Endothelial cell of umbilical vein (primary cell): ENCODE data around the gene DUSP22. TPM values are rescaled to one million over a fixed set of nuclear protein-coding genes. Genes with fewer than 3 reads are reported as not detected.

Experiments used
- BruUV-seq: library from RNA; stranded (reverse); fragments of 400-500 nt; replicated peaks from 2 replicates; lab custom pipeline; 2021; lab: Mats Ljungman, UMichigan
- CTCF ChIA-PET: fragments of 300-600, 350-600 bp; sonication (Branson Sonifier 250); formaldehyde crosslinking; loops from one replicate; lab custom pipeline; 2021; ENCODE audit warnings: antibody characterized with exemption, inconsistent platforms; lab: Charles Lee
- POLR2A ChIA-PET: fragments of 300-600, 350-600 bp; sonication (Branson Sonifier 250); formaldehyde crosslinking; loops from one replicate; lab custom pipeline; 2021; ENCODE audit warnings: antibody characterized with exemption, inconsistent platforms; lab: Charles Lee
- DNase-seq: peaks from one replicate; pipeline ENCODE4 v3.0.0-alpha.2; 2011; ENCODE audit warnings: low read depth, low spot score
- FAIRE-seq: peaks from 2 replicates; lab custom pipeline; 2011; peaks lifted over from hg19 to GRCh38; lab: Jason Lieb, UNC
- H2AFZ ChIP-seq: 2 replicates; pipeline ENCODE4 v1.6.0; 2012; ENCODE audit warnings: low read depth, low read length, control low read depth, inconsistent platforms
- H3K27ac ChIP-seq: 2 replicates; pipeline ENCODE4 v1.5.1; 2011; ENCODE audit warnings: low read depth, mild to moderate bottlenecking, control low read depth, low read length, moderate library complexity; ENCODE audit not compliant: insufficient read depth
- H3K27me3 ChIP-seq, 2 experiments: 2 replicates each; pipeline versions ENCODE4 v1.6.0 to v1.6.1; 2011; ENCODE audit warnings: low read length in 2 of 2, mixed read lengths in 1 of 2; ENCODE audit not compliant: control insufficient read depth in 2 of 2, insufficient read depth in 2 of 2
- H3K36me3 ChIP-seq, 2 experiments: 2 replicates in 1 of 2; 3 replicates in 1 of 2; pipeline ENCODE4 v1.5.1; 2011; ENCODE audit warnings: low read length in 2 of 2, mild to moderate bottlenecking in 1 of 2, moderate library complexity in 1 of 2; ENCODE audit not compliant: control insufficient read depth in 2 of 2, insufficient read depth in 2 of 2; ENCODE audit errors: extremely low read depth in 1 of 2
- H3K4me1 ChIP-seq: 3 replicates; pipeline ENCODE4 v1.5.1; 2011; ENCODE audit warnings: mild to moderate bottlenecking, low read length; ENCODE audit not compliant: control insufficient read depth, insufficient read depth; ENCODE audit errors: extremely low read depth
- H3K4me2 ChIP-seq: 2 replicates; pipeline ENCODE4 v1.6.1; 2011; ENCODE audit warnings: low read length, control low read depth, mixed read lengths; ENCODE audit not compliant: insufficient read depth
- H3K4me3 ChIP-seq, 3 experiments: fragments of 200-600 bp in 1 of 3; sonication (generic), shearing (Covaris generic) in 1 of 3; replicated peaks in 1 of 3; 2 replicates each; pipeline ENCODE4 v1.5.1; 2011 to 2016; ENCODE audit warnings: control low read depth in 3 of 3, low read length in 3 of 3, mild to moderate bottlenecking in 2 of 3, inconsistent platforms in 1 of 3, low read depth in 1 of 3, moderate library complexity in 1 of 3; ENCODE audit not compliant: insufficient read depth in 1 of 3
- H3K79me2 ChIP-seq: 2 replicates; pipeline ENCODE4 v1.6.0; 2012; ENCODE audit warnings: low read length, inconsistent platforms; ENCODE audit not compliant: control insufficient read depth, insufficient read depth
- H3K9ac ChIP-seq: replicated peaks from 2 replicates; pipeline ENCODE3; 2011; ENCODE audit warnings: low read length, control low read depth; ENCODE audit not compliant: insufficient read depth; ENCODE audit errors: extremely low read depth
- H3K9me1 ChIP-seq: replicated peaks from 3 replicates; pipeline ENCODE4 v1.6.0; 2011; ENCODE audit warnings: mild to moderate bottlenecking, low read length; ENCODE audit not compliant: control insufficient read depth, insufficient read depth; ENCODE audit errors: extremely low read depth
- H3K9me3 ChIP-seq: replicated peaks from 2 replicates; pipeline ENCODE4 v1.5.1; 2012; ENCODE audit warnings: low read length, inconsistent platforms; ENCODE audit not compliant: control insufficient read depth, insufficient read depth
- H4K20me1 ChIP-seq: replicated peaks from 2 replicates; pipeline ENCODE3; 2011; ENCODE audit warnings: mild to moderate bottlenecking, low read length; ENCODE audit not compliant: control insufficient read depth, insufficient read depth; ENCODE audit errors: extremely low read depth
- EZH2 ChIP-seq: IDR thresholded peaks from 2 replicates; pipeline ENCODE4 v1.6.1; 2012; ENCODE audit warnings: borderline replicate concordance, low read depth, mild to moderate bottlenecking, moderate library complexity, low read length, inconsistent platforms; ENCODE audit not compliant: severe bottlenecking
- FOS ChIP-seq: IDR thresholded peaks from 2 replicates; pipeline ENCODE4 v1.6.1; 2011; ENCODE audit warnings: mild to moderate bottlenecking, low read length, moderate library complexity, borderline replicate concordance; ENCODE audit not compliant: insufficient read depth
- GATA2 ChIP-seq: IDR thresholded peaks from 2 replicates; pipeline ENCODE4 v1.7.0; 2011; ENCODE audit warnings: low read depth, mild to moderate bottlenecking, moderate library complexity, mixed read lengths, low read length; ENCODE audit not compliant: insufficient read length, insufficient read depth
- MAX ChIP-seq: IDR thresholded peaks from 2 replicates; pipeline ENCODE4 v1.6.1; 2011; ENCODE audit not compliant: insufficient read depth, insufficient read length
- MYC ChIP-seq: IDR thresholded peaks from one replicate; pipeline ENCODE4 v1.6.1; 2011; ENCODE audit warnings: mild to moderate bottlenecking, low read depth, low read length
- POLR2A ChIP-seq: IDR thresholded peaks from 2 replicates; pipeline ENCODE4 v1.6.1; 2012; ENCODE audit warnings: low read depth, mild to moderate bottlenecking, control low read depth, low read length
- POLR2AphosphoS5 ChIP-seq: IDR thresholded peaks from 2 replicates; pipeline ENCODE4 v1.6.1; 2012; ENCODE audit warnings: low read depth, mild to moderate bottlenecking, control low read depth, low read length, moderate library complexity; ENCODE audit not compliant: insufficient read depth
- dilution Hi-C: fragments of 300-500 bp; cut with MboI; formaldehyde crosslinking; loops from one replicate; pipeline ENCODE4 v1.15.0; 2019; ENCODE audit warnings: low sequenced_read_pairs; ENCODE audit not compliant: extremely low pct_ligation_motif_present
- intact Hi-C: fragments of 100-400 bp; cut with micrococcal nuclease; formaldehyde crosslinking; loops from one replicate; pipeline ENCODE4 v1.10.0; 2022
- polyA plus RNA-seq, 4 experiments: library from polyadenylated mRNA; depleted of rRNA in 3 of 4; stranded (reverse) in 3 of 4; unstranded in 1 of 4; fragments of >200 nt; gene quantifications; 2 replicates each; pipeline versions ENCODE4 v1.2.1 to v1.2.3, GENCODE V29; 2011 to 2012; ENCODE audit warnings: missing spikeins in 1 of 4
- total RNA-seq: library from RNA; stranded (reverse); gene quantifications from 2 replicates; pipeline ENCODE4 v1.2.3, GENCODE V29; 2021
- TF ChIP-seq, protein P1 (sequence below), 2 donors: IDR thresholded peaks; 1 replicate in 1 of 2; 2 replicates in 1 of 2; pipeline ENCODE4 v1.5.1; 2011; ENCODE audit warnings: low read length in 2 of 2, mild to moderate bottlenecking in 2 of 2, moderate library complexity in 2 of 2, control low read depth in 1 of 2, inconsistent platforms in 1 of 2, low read depth in 1 of 2; ENCODE audit not compliant: insufficient read depth in 1 of 2; ENCODE audit errors: extremely low read depth in 1 of 2

Gene DUSP22
- total and polyA plus RNA-seq, 2 donors (not counting 3 experiments of a cell fraction or from before 2014, with no cell fraction given), result 23.2 to 33.9 TPM

DNA sequence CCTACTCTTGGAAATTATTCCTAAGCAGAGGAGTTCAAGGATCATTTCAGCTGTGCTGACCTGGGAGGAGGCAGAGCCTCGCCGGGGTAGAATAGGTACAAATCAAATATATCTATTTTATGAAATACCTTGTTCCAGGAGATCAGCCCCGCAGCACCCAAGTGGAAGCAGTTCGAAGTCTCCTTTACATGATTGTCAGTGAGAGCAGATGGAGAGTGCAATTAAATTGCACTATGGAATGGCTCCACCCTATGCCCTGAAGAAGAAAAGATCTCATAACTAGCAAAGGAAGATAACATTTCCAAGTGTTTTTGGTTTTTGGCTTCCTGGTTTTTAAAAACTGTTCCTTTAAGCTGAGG is 31.4 kb downstream of the DUSP22 start:
- H2AFZ ChIP-seq, result no peak overlapping the region
- H4K20me1 ChIP-seq, result no peaks in the 10 kb centered on the region
- FAIRE-seq, result no peak
- no peak overlapping the region for H3K27ac ChIP-seq
- no peaks in the 10 kb centered on the region for H3K36me3 ChIP-seq
- dilution Hi-C loops, result no loop called here
- no peak overlapping the region for H3K4me3 ChIP-seq
- H3K9me3 ChIP-seq, result no peaks in the 10 kb centered on the region
- no peaks in the 10 kb centered on the region for H3K79me2 ChIP-seq
- intact Hi-C loops, result no loop called here
- ChIA-PET CTCF (interaction anchor here (1.2 to 2.3 kb wide), 2 partner anchors 9 to 11 kb away, joined by 4 to 7 read pairs; no protein-coding TSS in a partner anchor), POLR2A (no interaction called here)
- H3K27me3 ChIP-seq, result no peaks in the 10 kb centered on the region
- H3K4me2 ChIP-seq, result no peak overlapping the region
- no peak overlapping the region for H3K9ac ChIP-seq
- no TSS peak for BruUV-seq
- H3K9me1 ChIP-seq, result no peaks in the 10 kb centered on the region
- H3K4me1 ChIP-seq, result no peaks in the 10 kb centered on the region
- TF ChIP-seq FOS, result no peak
- TF ChIP-seq MYC, result no peak
- no peak for TF ChIP-seq POLR2A
- no peak for TF ChIP-seq POLR2AphosphoS5
- no peak for DNase-seq

DNA sequence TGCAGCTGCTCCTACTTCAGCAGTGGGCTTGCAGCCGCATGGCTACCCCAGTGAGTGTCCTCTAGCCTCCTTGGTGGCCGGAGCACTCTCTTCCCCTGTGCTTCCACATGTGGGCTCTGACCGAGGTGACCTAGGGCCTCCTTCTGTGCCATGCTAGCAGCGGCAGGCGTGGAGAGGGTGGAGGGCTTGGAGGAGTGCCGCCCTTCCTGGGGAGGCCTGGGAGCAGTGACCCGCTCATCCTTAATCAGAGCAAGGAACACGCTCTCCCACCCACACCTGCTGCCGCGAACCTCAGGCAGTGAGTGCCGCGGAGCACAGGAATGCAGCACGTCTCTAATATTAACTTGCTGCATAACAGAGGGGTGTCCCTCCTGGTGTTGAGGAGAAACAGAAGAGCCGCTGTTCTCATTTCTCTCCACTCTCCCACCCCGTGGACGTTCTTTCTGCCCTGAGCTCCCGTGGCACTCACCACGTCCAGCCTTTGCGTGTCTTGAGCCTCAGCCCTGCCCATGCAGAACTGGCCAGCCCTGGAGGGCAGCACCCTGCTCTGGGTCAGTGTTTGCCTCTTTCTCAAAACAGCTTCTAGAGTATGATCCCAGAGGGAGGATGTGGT is 31.9 kb downstream of the DUSP22 start:
- Histone ChIP-seq H4K20me1 (no peaks in the 10 kb centered on the region), H3K4me1 (no peaks in the 10 kb centered on the region), H3K9me3 (no peaks in the 10 kb centered on the region), H3K9me1 (no peaks in the 10 kb centered on the region), H3K79me2 (no peaks in the 10 kb centered on the region), H3K27ac (no peak overlapping the region), H3K4me2 (no peak overlapping the region), H3K27me3 (no peaks in the 10 kb centered on the region), H3K4me3 (no peak overlapping the region), H2AFZ (no peak overlapping the region), H3K9ac (no peak overlapping the region), H3K36me3 (no peaks in the 10 kb centered on the region)
- ChIA-PET POLR2A (no interaction called here), CTCF (interaction anchor here (1.2 to 2.3 kb wide), 2 partner anchors 9 to 11 kb away, joined by 4 to 7 read pairs; no protein-coding TSS in a partner anchor)
- no TSS peak for BruUV-seq
- intact Hi-C loops, result no loop called here
- no peak for TF ChIP-seq FOS
- TF ChIP-seq GATA2, result no peak
- TF ChIP-seq MAX, result no peak
- TF ChIP-seq, protein P1, sequence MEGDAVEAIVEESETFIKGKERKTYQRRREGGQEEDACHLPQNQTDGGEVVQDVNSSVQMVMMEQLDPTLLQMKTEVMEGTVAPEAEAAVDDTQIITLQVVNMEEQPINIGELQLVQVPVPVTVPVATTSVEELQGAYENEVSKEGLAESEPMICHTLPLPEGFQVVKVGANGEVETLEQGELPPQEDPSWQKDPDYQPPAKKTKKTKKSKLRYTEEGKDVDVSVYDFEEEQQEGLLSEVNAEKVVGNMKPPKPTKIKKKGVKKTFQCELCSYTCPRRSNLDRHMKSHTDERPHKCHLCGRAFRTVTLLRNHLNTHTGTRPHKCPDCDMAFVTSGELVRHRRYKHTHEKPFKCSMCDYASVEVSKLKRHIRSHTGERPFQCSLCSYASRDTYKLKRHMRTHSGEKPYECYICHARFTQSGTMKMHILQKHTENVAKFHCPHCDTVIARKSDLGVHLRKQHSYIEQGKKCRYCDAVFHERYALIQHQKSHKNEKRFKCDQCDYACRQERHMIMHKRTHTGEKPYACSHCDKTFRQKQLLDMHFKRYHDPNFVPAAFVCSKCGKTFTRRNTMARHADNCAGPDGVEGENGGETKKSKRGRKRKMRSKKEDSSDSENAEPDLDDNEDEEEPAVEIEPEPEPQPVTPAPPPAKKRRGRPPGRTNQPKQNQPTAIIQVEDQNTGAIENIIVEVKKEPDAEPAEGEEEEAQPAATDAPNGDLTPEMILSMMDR (IDR thresholded peaks at IDR 0.05; ENCODE audit: extremely low read depth in 1 of 2, insufficient read depth in 1 of 2, low read depth in 1 of 2, low read length in 2 of 2), result no peak
- no peak for TF ChIP-seq MYC
- TF ChIP-seq EZH2, result no peak
- TF ChIP-seq POLR2A, result no peak
- dilution Hi-C loops, result no loop called here
- DNase-seq (no peak), FAIRE-seq (no peak)
